ENCODE data around the gene RPTOR.

Gene RPTOR

DNA sequence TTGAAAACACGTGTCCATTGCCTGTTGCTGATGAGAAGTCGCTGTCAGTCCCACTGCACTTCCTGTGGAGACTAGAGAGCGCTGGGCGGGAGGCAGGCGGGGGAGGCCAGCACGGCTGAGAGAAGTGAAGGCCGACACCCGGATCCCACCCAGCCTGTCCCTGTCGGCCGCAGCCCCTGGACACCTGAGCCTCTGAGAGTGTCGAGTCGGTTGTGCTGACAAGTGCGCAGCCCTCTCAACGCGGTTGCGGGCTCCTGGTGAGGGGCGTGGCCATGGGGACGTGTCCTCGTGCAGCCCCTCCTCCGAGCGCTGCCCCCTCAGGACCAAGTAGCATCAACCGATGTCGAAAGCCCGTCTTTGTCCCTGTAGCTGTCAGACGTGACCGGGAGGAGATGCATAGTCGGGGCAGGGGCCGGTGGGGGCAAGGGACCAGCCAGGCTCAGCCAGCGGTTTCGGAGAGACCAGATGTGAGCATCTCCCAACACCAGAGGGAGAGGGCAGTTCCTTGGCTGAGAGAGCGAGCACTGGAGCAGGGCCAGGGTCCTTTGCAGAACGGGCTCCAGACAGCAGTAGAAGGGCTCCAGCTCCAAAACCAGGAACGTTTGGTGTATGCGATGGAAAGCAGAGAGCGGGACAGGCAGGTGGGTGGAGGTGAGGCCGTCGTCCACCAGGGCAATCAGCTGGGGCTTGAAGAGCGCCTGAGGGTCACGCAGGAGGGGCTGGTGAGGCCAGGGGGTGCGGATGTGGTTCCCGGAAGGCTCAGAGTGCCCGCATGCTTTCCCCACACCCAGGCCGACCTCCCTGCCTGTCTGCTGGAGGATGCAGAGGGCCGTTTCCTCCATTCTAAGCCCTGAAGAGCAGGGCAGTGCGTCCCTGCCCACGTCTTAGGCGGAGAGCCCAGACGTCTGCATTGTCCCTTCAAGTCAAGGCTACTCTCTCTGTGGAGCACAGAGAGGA, 403.7 kb downstream of the RPTOR start:
- peaks cover 14% of the 10 kb centered on the region for H3K36me3 ChIP-seq (ENCODE audit: control insufficient read depth, insufficient read depth, low read length)
- no peaks in the 10 kb centered on the region for H3K27me3 ChIP-seq (ENCODE audit: control insufficient read depth, insufficient read depth, low read length)
- H3K9ac ChIP-seq (ENCODE audit: low read depth, low read length) = no peak overlapping the region
- H3K4me3 ChIP-seq (ENCODE audit: low read depth, low read length) = no peak overlapping the region
- no peaks in the 10 kb centered on the region for H3K9me3 ChIP-seq (ENCODE audit: control insufficient read depth, insufficient read depth, low read length)
- no peaks in the 10 kb centered on the region for H3K4me1 ChIP-seq (ENCODE audit: control insufficient read depth, insufficient read depth, low read length)

DNA sequence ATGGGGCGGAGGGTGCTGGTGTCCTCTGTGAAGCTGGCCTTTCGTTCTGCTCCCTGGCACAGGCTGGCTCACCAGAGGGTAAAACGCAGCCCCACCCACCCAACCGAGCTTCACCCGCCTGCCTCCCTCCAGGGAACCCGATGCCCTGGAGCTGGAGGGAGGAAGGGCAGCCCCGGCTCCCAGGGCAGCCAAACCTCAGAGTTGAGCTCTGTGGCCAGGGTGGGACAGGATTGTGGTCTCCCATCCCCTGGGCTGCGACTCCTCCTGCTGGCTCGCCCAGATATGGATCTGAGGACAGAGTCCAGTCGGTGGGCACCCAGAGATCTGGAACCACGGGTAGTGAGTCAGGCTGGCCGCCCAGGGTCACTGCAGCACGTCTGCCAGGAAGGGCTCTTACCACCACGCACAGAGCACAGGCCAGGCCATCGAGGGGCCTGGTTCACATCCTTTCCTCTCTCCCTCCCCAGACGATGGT, 404.4 kb downstream of the RPTOR start:
- Histone ChIP-seq H3K9me3 (ENCODE audit: control insufficient read depth, insufficient read depth, low read length) (no peaks in the 10 kb centered on the region), H3K4me3 (ENCODE audit: low read depth, low read length) (no peak overlapping the region), H3K36me3 (ENCODE audit: control insufficient read depth, insufficient read depth, low read length) (peaks cover 14% of the 10 kb centered on the region), H3K4me1 (ENCODE audit: control insufficient read depth, insufficient read depth, low read length) (no peaks in the 10 kb centered on the region), H3K27me3 (ENCODE audit: control insufficient read depth, insufficient read depth, low read length) (no peaks in the 10 kb centered on the region), H3K9ac (ENCODE audit: low read depth, low read length) (no peak overlapping the region)

DNA sequence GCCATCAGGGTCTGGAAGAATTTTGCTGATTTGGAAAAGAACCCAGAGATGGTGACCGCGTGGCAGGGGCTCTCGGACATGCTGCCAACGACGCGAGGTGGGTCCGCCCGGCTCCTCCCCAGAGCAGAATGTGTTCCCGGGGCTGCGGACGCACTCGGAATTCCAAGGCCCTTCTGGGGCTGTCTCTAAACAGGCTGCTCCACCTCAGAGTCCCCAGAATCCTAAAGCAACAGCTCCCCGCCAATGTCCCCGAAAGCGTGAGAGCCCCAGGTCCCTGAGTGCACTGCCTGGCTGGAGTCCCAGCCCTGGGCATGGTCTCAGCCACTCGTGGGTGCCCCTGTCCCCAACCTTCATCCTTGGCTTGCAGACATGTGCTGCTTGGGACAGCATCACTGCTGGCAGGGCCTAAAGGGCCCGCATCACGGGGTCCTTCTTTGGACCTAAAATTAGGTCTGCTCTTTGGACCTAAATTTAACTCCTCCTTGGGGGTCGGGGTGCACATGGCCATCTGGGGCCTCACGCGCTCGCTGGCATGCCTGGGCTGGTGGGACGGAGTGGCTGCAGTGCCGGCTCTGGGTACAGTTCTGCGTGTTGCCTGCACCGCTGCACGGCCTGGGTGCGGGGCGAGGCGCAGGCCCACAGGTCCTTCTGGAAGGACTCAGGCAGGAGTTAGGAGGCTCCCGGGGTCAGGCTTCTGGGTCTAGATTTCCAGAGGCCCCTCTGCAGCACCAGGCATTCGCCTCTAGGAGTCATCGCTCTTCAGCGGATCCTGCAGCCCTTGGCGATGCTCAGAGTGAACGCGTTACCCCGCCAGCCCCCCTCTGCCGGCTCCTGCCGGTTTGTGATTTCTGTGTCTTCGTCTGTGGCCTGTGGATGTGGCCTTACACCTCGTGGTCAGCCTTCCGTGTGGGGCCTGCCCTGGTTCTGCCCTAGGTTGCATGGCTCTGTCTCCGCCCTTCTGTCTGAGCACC, 405.1 kb downstream of the RPTOR start:
- peaks cover 14% of the 10 kb centered on the region for H3K36me3 ChIP-seq (ENCODE audit: control insufficient read depth, insufficient read depth, low read length)
- no peaks in the 10 kb centered on the region for H3K4me1 ChIP-seq (ENCODE audit: control insufficient read depth, insufficient read depth, low read length)
- H3K4me3 ChIP-seq (ENCODE audit: low read depth, low read length) = no peak overlapping the region
- no peaks in the 10 kb centered on the region for H3K27me3 ChIP-seq (ENCODE audit: control insufficient read depth, insufficient read depth, low read length)
- H3K9ac ChIP-seq (ENCODE audit: low read depth, low read length) = no peak overlapping the region
- H3K9me3 ChIP-seq (ENCODE audit: control insufficient read depth, insufficient read depth, low read length) = no peaks in the 10 kb centered on the region

DNA sequence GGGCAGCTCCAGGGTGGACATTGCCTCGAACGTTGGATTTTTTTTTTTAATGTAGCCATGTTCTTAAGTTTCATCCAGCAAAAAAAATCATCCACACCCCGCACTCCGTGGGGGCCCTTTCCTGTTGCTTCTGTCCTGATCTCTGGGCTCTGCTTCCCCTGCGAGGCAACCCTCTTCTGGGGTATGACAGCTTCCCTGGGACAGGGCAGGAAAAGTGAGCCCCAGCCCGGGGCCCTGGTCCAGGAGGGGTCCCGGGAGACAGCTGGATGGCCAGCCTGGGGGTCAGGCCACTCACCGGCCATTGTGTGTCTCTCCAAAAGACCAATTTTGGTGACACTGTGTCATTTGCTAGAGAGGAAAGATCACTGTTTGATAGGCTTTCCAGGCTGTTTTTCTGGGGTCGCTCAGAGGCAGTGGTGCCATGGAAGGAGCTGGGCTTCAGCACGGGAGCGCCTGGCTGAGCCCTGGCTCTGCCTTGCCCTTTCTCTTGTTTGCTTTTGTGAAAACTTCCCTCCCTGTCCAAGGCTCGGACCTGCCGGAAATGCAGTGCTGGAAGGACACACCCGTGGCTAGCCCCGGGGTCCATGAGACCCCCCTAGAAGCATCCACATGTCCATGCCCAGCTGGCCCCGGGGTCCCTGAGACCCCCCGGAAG, 406.0 kb downstream of the RPTOR start:
- Histone ChIP-seq H3K4me3 (ENCODE audit: low read depth, low read length) (no peak overlapping the region), H3K4me1 (ENCODE audit: control insufficient read depth, insufficient read depth, low read length) (no peaks in the 10 kb centered on the region), H3K9me3 (ENCODE audit: control insufficient read depth, insufficient read depth, low read length) (no peaks in the 10 kb centered on the region), H3K27me3 (ENCODE audit: control insufficient read depth, insufficient read depth, low read length) (no peaks in the 10 kb centered on the region), H3K36me3 (ENCODE audit: control insufficient read depth, insufficient read depth, low read length) (peaks cover 14% of the 10 kb centered on the region), H3K9ac (ENCODE audit: low read depth, low read length) (no peak overlapping the region)

DNA sequence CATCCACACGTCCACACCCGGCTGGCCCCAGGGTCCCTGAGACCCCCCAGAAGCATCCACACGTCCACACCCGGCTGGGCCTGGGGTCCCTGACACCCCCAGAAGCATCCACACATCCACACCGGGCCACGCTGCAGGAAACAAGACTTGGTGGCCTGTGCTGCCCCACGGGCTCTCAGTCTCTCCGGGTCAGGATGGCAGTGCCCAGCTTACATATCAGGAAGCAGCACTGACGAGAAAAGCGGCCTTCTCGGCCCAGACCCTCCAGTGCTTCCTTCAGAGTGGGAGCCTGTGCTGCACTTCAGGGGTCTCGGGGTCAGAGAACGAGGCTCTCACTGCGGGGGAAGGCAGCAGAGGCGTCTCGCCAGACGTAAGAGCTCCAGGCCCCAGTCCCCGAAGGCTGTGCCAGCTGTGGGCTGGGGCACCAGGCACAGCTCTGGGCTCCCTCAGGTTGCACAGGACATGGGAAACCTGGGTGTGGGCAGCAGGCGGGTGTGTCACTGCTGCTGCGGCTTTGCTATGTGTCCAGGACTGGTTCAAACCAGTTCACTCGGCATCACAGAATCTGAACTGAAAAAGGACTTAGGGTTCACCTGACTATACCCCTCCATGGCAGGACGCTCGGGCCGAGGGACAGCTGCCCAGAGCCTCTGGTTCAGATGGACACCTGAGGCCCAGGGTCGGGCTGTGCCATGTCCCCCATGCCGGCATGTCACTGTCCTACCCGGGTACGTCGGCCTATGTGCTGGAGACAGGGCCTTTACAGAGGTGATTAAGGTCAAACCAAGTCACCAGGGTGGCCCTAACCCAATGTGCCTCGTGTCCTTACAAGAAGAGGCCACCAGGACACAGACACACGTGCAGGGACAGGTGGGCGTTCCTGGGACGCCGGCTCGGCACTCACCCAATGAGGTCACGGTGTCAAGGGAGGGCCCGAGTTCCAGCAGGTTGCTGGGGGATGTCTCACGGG, 406.8 kb downstream of the RPTOR start:
- Histone ChIP-seq H3K9ac (ENCODE audit: low read depth, low read length) (no peak overlapping the region), H3K9me3 (ENCODE audit: control insufficient read depth, insufficient read depth, low read length) (no peaks in the 10 kb centered on the region), H3K4me3 (ENCODE audit: low read depth, low read length) (no peak overlapping the region), H3K27me3 (ENCODE audit: control insufficient read depth, insufficient read depth, low read length) (no peaks in the 10 kb centered on the region), H3K4me1 (ENCODE audit: control insufficient read depth, insufficient read depth, low read length) (no peaks in the 10 kb centered on the region), H3K36me3 (ENCODE audit: control insufficient read depth, insufficient read depth, low read length) (peaks cover 14% of the 10 kb centered on the region)

DNA sequence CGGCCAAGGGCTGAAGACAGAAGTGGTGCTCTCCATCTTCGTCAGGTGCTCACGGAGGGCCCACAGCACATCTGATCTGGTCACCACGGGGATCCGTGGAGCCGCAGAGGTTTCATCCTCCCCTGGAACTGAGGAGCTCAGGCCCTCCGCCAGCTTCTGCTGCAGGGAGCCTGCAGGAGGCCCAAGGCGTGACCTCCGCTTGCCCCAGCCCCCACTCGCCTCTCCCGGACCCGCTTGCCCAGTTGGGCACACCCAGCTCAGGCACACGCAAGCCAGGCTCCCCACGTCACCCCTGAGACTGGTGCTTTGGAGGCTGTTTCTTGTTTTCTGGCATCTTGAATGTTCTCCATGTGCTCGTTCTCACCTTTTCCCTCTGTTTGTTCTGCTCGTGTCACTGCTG, 407.7 kb downstream of the RPTOR start:
- no peaks in the 10 kb centered on the region for H3K4me1 ChIP-seq (ENCODE audit: control insufficient read depth, insufficient read depth, low read length)
- H3K27me3 ChIP-seq (ENCODE audit: control insufficient read depth, insufficient read depth, low read length) = no peaks in the 10 kb centered on the region
- H3K36me3 ChIP-seq (ENCODE audit: control insufficient read depth, insufficient read depth, low read length) = peaks cover 14% of the 10 kb centered on the region

DNA sequence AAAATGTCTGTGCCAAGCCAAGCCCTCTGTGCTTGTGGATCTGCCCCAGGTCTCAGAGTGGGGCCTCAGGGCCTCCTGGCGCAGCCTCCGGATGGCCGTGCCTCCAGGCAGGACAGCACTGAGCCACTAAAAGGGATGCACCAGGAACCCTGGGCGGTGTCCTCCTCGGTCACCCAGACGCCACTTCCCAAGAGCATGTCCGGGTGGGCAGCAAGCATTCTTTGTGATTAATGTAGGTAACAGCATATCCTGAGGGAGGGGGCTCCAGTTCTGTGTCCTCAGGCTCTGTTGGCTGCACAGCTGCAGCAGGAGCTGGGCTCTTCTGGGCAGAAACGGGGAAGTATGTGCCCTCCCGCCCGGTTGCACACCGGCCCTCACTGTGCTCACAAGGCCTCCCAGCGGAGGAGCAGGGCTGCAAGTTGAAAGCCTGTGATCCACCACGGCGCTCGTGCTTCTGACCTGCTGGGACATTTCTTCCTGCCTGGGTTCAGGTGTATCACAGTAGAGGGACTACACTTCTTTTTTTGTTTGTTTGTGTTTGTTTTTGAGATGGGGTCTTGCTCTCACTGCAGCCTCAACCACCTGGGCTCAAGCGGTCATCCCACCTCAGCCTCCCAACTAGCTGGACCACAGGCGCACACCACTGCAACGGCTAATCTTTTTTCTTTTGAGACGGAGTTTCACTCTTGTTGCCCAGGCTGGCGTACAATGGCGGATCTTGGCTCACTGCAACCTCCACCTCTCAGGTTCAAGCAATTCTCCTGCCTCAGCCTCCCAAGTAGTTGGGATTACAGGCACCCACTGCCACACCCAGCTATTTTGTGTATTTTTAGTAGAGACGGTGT, 409.1 kb downstream of the RPTOR start:
- Histone ChIP-seq H3K9ac (ENCODE audit: low read depth, low read length) (no peak overlapping the region), H3K36me3 (ENCODE audit: control insufficient read depth, insufficient read depth, low read length) (peaks cover 8% of the 10 kb centered on the region), H3K4me3 (ENCODE audit: low read depth, low read length) (no peak overlapping the region), H3K4me1 (ENCODE audit: control insufficient read depth, insufficient read depth, low read length) (no peaks in the 10 kb centered on the region), H3K9me3 (ENCODE audit: control insufficient read depth, insufficient read depth, low read length) (no peaks in the 10 kb centered on the region), H3K27me3 (ENCODE audit: control insufficient read depth, insufficient read depth, low read length) (no peaks in the 10 kb centered on the region)

More for the DNA sequence above, 407.7 kb downstream of the RPTOR start:
- Histone ChIP-seq H3K4me3 (ENCODE audit: low read depth, low read length) (no peak overlapping the region), H3K9ac (ENCODE audit: low read depth, low read length) (no peak overlapping the region), H3K9me3 (ENCODE audit: control insufficient read depth, insufficient read depth, low read length) (no peaks in the 10 kb centered on the region)

DNA sequence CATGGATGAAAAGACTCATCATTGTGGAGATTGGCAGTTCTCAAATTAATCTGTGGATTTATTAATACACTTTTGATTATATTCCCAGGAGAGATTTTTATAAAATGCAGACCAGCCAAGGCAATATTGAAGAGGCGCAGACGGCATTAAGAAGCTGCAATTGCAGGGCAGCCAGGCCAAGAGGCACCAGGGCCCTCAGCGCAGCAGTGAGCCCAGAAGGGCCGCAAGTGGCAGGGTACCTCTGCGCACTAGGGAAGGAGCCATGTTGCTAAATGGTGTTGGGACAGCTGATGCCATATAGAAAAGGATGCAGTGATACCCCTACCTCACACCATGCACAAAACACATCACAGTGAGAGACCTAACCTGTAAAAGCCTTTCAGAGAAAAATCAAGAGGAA, 410.4 kb downstream of the RPTOR start:
- H3K27me3 ChIP-seq (ENCODE audit: control insufficient read depth, insufficient read depth, low read length) = no peaks in the 10 kb centered on the region
- H3K4me1 ChIP-seq (ENCODE audit: control insufficient read depth, insufficient read depth, low read length) = no peaks in the 10 kb centered on the region
- H3K36me3 ChIP-seq (ENCODE audit: control insufficient read depth, insufficient read depth, low read length) = peaks cover 6% of the 10 kb centered on the region
- H3K4me3 ChIP-seq (ENCODE audit: low read depth, low read length) = no peak overlapping the region
- no peaks in the 10 kb centered on the region for H3K9me3 ChIP-seq (ENCODE audit: control insufficient read depth, insufficient read depth, low read length)
- H3K9ac ChIP-seq (ENCODE audit: low read depth, low read length) = no peak overlapping the region

DNA sequence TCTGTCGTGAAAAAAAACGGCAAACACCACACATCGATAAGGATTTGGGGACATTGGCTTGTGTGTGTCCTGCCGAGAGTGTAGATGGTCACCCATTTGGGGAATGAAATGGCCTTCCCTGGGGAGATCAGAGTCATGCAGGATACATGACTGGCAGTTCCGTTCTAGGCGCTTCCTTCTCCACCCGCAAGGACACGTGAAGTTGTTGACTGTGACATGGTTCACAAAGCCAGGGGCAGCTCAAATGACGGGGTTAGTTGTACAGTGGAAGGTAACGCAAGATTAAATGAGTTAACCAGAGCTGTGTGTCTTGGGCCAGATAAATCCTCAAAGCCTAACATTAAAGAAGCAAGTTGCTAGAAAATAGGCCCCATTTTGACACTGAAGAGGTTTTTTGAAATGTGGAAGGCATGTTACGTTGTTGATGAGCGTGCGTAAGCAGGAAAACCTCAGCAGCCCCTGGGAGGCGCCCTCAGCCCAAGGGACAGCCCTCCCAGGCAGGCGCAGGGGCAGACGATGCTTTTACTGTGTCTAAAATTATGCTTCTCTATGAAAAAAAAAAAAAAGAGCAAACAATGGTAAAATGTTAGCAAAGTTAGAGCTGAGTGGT, 411.1 kb downstream of the RPTOR start:
- H3K27me3 ChIP-seq (ENCODE audit: control insufficient read depth, insufficient read depth, low read length) = no peaks in the 10 kb centered on the region
- H3K4me1 ChIP-seq (ENCODE audit: control insufficient read depth, insufficient read depth, low read length) = no peaks in the 10 kb centered on the region
- H3K9ac ChIP-seq (ENCODE audit: low read depth, low read length) = no peak overlapping the region
- H3K4me3 ChIP-seq (ENCODE audit: low read depth, low read length) = no peak overlapping the region
- no peaks in the 10 kb centered on the region for H3K9me3 ChIP-seq (ENCODE audit: control insufficient read depth, insufficient read depth, low read length)
- H3K36me3 ChIP-seq (ENCODE audit: control insufficient read depth, insufficient read depth, low read length) = peaks cover 10% of the 10 kb centered on the region

Data from iPS-15b (cell line).